GM12891 (cell line): Measurements from ENCODE around the gene ADGRB2.

ENCODE experiments used
- POLR2A ChIP-seq: IDR thresholded peaks from 2 replicates; pipeline ENCODE4 v1.6.1; 2011; ENCODE audit warnings: low read depth, low read length, control low read depth
- POLR2AphosphoS5 ChIP-seq: IDR thresholded peaks from 2 replicates; pipeline ENCODE4 v1.6.1; 2011; ENCODE audit warnings: low read depth, low read length, control low read depth
- POU2F2 ChIP-seq: IDR thresholded peaks from 2 replicates; pipeline ENCODE4 v1.6.1; 2011; ENCODE audit warnings: low read depth, mild to moderate bottlenecking, control low read depth, low read length, moderate library complexity
- SPI1 ChIP-seq: IDR thresholded peaks from 2 replicates; pipeline ENCODE4 v1.6.1; 2011; ENCODE audit warnings: low read depth, low read length, control low read depth
- TAF1 ChIP-seq: IDR thresholded peaks from 2 replicates; pipeline ENCODE4 v1.6.1; 2011; ENCODE audit warnings: low read depth, low read length, control low read depth

GRCh38 chr1:31795096-31795675 is 31.0 kb upstream of the ADGRB2 start:
- no peak for TF ChIP-seq POLR2A
- no peak for TF ChIP-seq TAF1
- TF ChIP-seq POLR2AphosphoS5: no peak
- TF ChIP-seq SPI1: no peak
- TF ChIP-seq POU2F2: no peak
